SU-DHL-6 (cell line): ENCODE measurements around the gene SYT2.

Experiments
- CTCF ChIP-seq: fragments of 200-600 bp; sonication (generic); IDR thresholded peaks from one replicate; pipeline ENCODE4 v1.5.1; 2017; ENCODE audit warnings: antibody characterized with exemption, mild to moderate bottlenecking, low read length, moderate library complexity; ENCODE audit not compliant: insufficient read depth, poor library complexity, severe bottlenecking
- EZH2phosphoT487 ChIP-seq: fragments of 200-600 bp; sonication (generic), shearing (Covaris generic); conservative IDR thresholded peaks from 2 replicates; pipeline ENCODE4 v1.6.1; 2018; ENCODE audit warnings: mild to moderate bottlenecking, antibody characterized with exemption, low read length, moderate library complexity, mixed read lengths

- TF ChIP-seq CTCF (no peak), EZH2phosphoT487 (no peak)
Observed at GRCh38 chr1:202654079-202654478, 56.2 kb downstream of the SYT2 start.
